CD4-positive, alpha-beta T cell (primary cell): ENCODE results near the gene LRP2. TPM values are rescaled to one million over a fixed set of nuclear protein-coding genes. Genes with fewer than 3 reads are reported as not detected.

ENCODE experiments used
- ATAC-seq: fragments of 200-7000 bp; cut with Tn5 transposase; one replicate; pipeline ENCODE4 v1.10.0; 2022; ENCODE audit warnings: mild to moderate bottlenecking; ENCODE audit not compliant: poor library complexity
- CTCF ChIA-PET: fragments of 350-600 bp; sonication (Branson Sonifier 250); formaldehyde crosslinking; loops from one replicate; lab custom pipeline; 2021; ENCODE audit warnings: antibody characterized with exemption, inconsistent platforms; lab: Charles Lee
- POLR2A ChIA-PET: fragments of 350-600 bp; sonication (Branson Sonifier 250); formaldehyde crosslinking; loops from one replicate; lab custom pipeline; 2021; ENCODE audit warnings: antibody characterized with exemption, inconsistent platforms; lab: Charles Lee
- DNase-seq, 14 experiments: peaks; one replicate each; pipeline ENCODE4 v3.0.0-alpha.2; 2013 to 2020; ENCODE audit warnings: mixed read lengths in 2 of 14
- H3K27ac ChIP-seq, 2 donors: one replicate each; pipeline versions ENCODE4 v1.5.1 to v1.7.0; 2013; ENCODE audit warnings: low read length in 2 of 2, low read depth in 1 of 2, mild to moderate bottlenecking in 1 of 2
- H3K27me3 ChIP-seq, 2 experiments: 1 replicate in 1 of 2; 2 replicates in 1 of 2; pipeline versions ENCODE4 v1.6.1 to v1.7.0; 2013; ENCODE audit warnings: low read length in 2 of 2, control low read depth in 1 of 2, mild to moderate bottlenecking in 1 of 2, moderate library complexity in 1 of 2; ENCODE audit not compliant: insufficient read depth in 2 of 2, control insufficient read depth in 1 of 2
- H3K36me3 ChIP-seq: one replicate; pipeline ENCODE4 v1.6.1; 2013; ENCODE audit warnings: low read length, control low read depth; ENCODE audit not compliant: insufficient read depth
- H3K4me1 ChIP-seq: one replicate; pipeline ENCODE4 v1.6.1; 2013; ENCODE audit warnings: low read length, control low read depth; ENCODE audit not compliant: insufficient read depth
- H3K4me3 ChIP-seq: one replicate; pipeline ENCODE4 v1.5.1; 2013; ENCODE audit warnings: mild to moderate bottlenecking, low read length, moderate library complexity
- H3K9me3 ChIP-seq, 2 experiments: 1 replicate in 1 of 2; 2 replicates in 1 of 2; pipeline versions ENCODE4 v1.6.1 to v1.7.0; 2013; ENCODE audit warnings: low read length in 2 of 2, mild to moderate bottlenecking in 2 of 2, control low read depth in 1 of 2, moderate library complexity in 1 of 2; ENCODE audit not compliant: control insufficient read depth in 1 of 2, insufficient read depth in 1 of 2
- H3K27ac Mint-ChIP-seq: one replicate; pipeline ENCODE4 v1.8.0; 2020; ENCODE audit warnings: mixed read lengths
- H3K27me3 Mint-ChIP-seq: one replicate; pipeline ENCODE4 v1.8.0; 2021; ENCODE audit warnings: mixed read lengths
- H3K36me3 Mint-ChIP-seq: one replicate; pipeline ENCODE4 v1.8.0; 2021; ENCODE audit warnings: low read depth, mixed read lengths
- H3K4me1 Mint-ChIP-seq: one replicate; pipeline ENCODE4 v1.8.0; 2021; ENCODE audit warnings: low read depth, mixed read lengths
- H3K4me3 Mint-ChIP-seq: one replicate; pipeline ENCODE4 v1.8.0; 2020; ENCODE audit warnings: mild to moderate bottlenecking, mixed read lengths
- H3K9me3 Mint-ChIP-seq: one replicate; pipeline ENCODE4 v1.8.0; 2020; ENCODE audit warnings: mixed read lengths
- CTCF ChIP-seq: fragments of 200-600 bp; IDR thresholded peaks from one replicate; pipeline ENCODE4 v1.8.0; 2022; ENCODE audit warnings: antibody characterized with exemption, mild to moderate bottlenecking
- intact Hi-C, 2 experiments: fragments of 100-400 bp; cut with DNase I in 1 of 2; cut with micrococcal nuclease in 1 of 2; formaldehyde crosslinking; loops; one replicate each; pipeline versions ENCODE4 v1.15.1 to v1.9.0; 2023 to 2025; cut with DNase I, micrococcal nuclease
- total RNA-seq, 174 experiments: library from RNA in 2 of 174; stranded (reverse) in 2 of 174; gene quantifications; one replicate each; pipeline ENCODE4 v1.2.3 and lab custom pipeline; 2021 to 2026

The LRP2 gene
- total RNA-seq, 2 experiments from 2014 or later: 0.03 TPM; not detected in 1

GRCh38 chr2:169221745-169222369, 140.5 kb downstream of the LRP2 start:
- Mint-ChIP-seq H3K9me3 (no peaks in the 10 kb centered on the region), H3K4me1 (no peaks in the 10 kb centered on the region), H3K27ac (no peak overlapping the region), H3K36me3 (no peaks in the 10 kb centered on the region), H3K4me3 (no peak overlapping the region), H3K27me3 (no peaks in the 10 kb centered on the region)
- no peak for TF ChIP-seq CTCF
- H3K4me1 ChIP-seq: no peaks in the 10 kb centered on the region
- H3K4me3 ChIP-seq: no peak overlapping the region
- H3K27ac ChIP-seq: no peak overlapping the region
- H3K9me3 ChIP-seq: no peaks in the 10 kb centered on the region
- ATAC-seq: no peak
- ChIA-PET POLR2A (no interaction called here), CTCF (no interaction called here)
- peak in 3 of 14 experiments; percentile 2 to 11 (median 3) for DNase-seq
- intact Hi-C loops: no loop called here
- no peaks in the 10 kb centered on the region for H3K36me3 ChIP-seq
- no peaks in the 10 kb centered on the region for H3K27me3 ChIP-seq

DNA sequence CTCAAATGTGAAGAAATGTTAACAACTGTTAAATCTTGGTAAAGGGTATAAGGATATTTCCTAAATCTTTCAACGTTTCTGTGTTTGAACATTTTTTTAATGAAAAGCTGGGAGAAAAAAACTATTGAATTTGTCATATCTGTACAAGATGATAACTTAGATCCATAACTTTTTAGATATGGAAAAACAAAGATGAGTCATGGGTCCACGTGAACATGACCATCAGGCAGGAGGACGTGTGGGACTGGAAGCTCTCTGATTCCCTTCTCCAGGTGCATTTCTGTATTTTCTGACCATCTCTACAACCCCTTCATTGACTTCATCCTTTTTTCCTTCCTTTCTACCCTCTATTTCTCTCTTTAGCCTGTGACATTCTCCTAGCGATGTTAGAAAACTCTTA, 151.4 kb downstream of the LRP2 start:
- no peak overlapping the region for H3K27ac ChIP-seq
- no peak for TF ChIP-seq CTCF
- H3K9me3 Mint-ChIP-seq: no peaks in the 10 kb centered on the region
- no peaks in the 10 kb centered on the region for H3K4me1 Mint-ChIP-seq
- H3K27ac Mint-ChIP-seq: no peak overlapping the region
- DNase-seq (no peak), ATAC-seq (no peak)
- H3K4me1 ChIP-seq: no peaks in the 10 kb centered on the region
- no peaks in the 10 kb centered on the region for H3K36me3 ChIP-seq
- no peaks in the 10 kb centered on the region for H3K36me3 Mint-ChIP-seq
- H3K27me3 ChIP-seq: no peaks in the 10 kb centered on the region
- no peak overlapping the region for H3K4me3 Mint-ChIP-seq
- no peak overlapping the region for H3K4me3 ChIP-seq
- ChIA-PET POLR2A (no interaction called here), CTCF (no interaction called here)
- intact Hi-C loops: no loop called here
- no peaks in the 10 kb centered on the region for H3K27me3 Mint-ChIP-seq
- H3K9me3 ChIP-seq: no peaks in the 10 kb centered on the region

- DNase-seq (no peak), ATAC-seq (no peak)
- Histone ChIP-seq H3K9me3 (no peaks in the 10 kb centered on the region), H3K36me3 (no peaks in the 10 kb centered on the region), H3K4me1 (no peaks in the 10 kb centered on the region), H3K27me3 (no peaks in the 10 kb centered on the region), H3K4me3 (no peak overlapping the region), H3K27ac (no peak overlapping the region)
- H3K4me1 Mint-ChIP-seq: no peaks in the 10 kb centered on the region
- peaks cover 4% of the 10 kb centered on the region for H3K27me3 Mint-ChIP-seq
- intact Hi-C loops: no loop called here
- CTCF ChIA-PET: interaction anchor here (1.1 kb wide), 1 partner anchor 13 kb away, joined by 3 read pairs; no protein-coding TSS in a partner anchor
- POLR2A ChIA-PET: no interaction called here
- no peak overlapping the region for H3K4me3 Mint-ChIP-seq
- H3K27ac Mint-ChIP-seq: no peak overlapping the region
- no peak for TF ChIP-seq CTCF
- no peaks in the 10 kb centered on the region for H3K36me3 Mint-ChIP-seq
- no peaks in the 10 kb centered on the region for H3K9me3 Mint-ChIP-seq
These were observed 154.3 kb downstream of the LRP2 start for GRCh38 chr2:169208026-169208425.
